ENCODE results near the gene AK8.
"Not testable (repeated sequence)": the region's sequence is repeated elsewhere in the genome, so short reads cannot be mapped to it uniquely, and the experiment has no call there.

DNA sequence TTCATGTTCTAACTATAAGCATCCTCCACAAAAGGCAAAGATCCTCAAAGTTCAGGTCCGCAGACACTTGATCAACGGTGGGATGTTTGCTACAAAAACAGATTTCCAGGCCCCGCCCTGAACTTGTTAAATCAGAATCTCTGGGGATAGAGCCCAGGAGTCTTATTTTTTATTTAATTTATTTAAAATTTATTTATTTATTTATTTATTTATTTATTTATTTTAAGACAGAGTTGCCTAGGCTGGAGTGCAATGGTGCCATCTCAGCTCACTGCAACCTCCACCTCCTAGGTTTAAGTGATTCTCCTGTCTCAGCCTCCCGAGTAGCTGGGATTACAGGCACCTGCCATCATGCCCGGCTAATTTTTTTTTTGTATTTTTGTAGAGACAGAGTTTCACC, 166.9 kb downstream of the AK8 start:
- TF ChIP-seq, protein P1, sequence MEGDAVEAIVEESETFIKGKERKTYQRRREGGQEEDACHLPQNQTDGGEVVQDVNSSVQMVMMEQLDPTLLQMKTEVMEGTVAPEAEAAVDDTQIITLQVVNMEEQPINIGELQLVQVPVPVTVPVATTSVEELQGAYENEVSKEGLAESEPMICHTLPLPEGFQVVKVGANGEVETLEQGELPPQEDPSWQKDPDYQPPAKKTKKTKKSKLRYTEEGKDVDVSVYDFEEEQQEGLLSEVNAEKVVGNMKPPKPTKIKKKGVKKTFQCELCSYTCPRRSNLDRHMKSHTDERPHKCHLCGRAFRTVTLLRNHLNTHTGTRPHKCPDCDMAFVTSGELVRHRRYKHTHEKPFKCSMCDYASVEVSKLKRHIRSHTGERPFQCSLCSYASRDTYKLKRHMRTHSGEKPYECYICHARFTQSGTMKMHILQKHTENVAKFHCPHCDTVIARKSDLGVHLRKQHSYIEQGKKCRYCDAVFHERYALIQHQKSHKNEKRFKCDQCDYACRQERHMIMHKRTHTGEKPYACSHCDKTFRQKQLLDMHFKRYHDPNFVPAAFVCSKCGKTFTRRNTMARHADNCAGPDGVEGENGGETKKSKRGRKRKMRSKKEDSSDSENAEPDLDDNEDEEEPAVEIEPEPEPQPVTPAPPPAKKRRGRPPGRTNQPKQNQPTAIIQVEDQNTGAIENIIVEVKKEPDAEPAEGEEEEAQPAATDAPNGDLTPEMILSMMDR (IDR thresholded peaks at IDR 0.05), result not testable (repeated sequence)
- not testable (repeated sequence) for TF ChIP-seq POLR2A (IDR thresholded peaks at IDR 0.05)

Measured in body of pancreas (tissue), 4 donors.